ENCODE measurements around the gene CDH23.

Gene CDH23

DNA sequence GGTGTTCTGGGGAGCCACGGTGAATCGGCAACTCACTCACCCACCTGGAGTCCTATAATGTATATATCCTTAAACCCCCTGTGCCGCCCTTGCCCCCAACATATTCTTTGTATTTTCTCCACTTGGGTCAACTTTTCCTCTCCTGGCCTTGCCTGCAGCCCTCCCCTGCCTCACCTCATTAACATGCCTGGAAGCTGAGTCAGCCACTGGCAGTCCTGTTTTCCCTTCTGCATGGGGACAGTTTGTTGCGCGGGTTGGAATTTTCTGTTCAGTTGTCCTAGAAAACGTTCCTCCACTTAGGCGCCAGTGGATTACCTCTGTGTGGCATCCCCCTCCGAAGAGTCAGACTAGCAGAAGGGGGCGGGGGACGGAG is 225.4 kb downstream of the CDH23 start:
- peak in 5 of 10 donors; percentile 32 to 76 (median 45) for DNase-seq
- intact Hi-C loops (cut with DNase I): no loop called here

DNA sequence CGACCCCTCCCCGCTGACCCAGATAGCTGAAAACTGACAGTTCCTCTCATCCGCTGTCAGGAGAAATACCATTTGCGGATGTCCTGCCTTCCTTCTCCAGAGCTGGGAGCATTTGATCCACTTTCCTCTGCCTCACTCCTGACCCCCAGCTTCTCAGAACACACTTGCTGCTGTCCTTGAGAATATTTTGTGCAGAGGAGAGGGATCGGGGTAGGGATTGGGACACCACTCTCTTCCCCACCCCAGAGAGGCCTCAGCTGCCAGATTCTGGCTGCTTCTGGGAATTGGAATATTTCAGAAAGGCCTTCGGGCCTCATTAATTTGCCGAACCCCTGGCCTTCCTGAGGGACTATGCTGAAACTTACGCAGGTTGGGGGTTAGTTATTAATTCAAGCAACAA is 225.9 kb downstream of the CDH23 start:
- intact Hi-C loops (cut with DNase I): no loop called here
- DNase-seq: no peak

DNA sequence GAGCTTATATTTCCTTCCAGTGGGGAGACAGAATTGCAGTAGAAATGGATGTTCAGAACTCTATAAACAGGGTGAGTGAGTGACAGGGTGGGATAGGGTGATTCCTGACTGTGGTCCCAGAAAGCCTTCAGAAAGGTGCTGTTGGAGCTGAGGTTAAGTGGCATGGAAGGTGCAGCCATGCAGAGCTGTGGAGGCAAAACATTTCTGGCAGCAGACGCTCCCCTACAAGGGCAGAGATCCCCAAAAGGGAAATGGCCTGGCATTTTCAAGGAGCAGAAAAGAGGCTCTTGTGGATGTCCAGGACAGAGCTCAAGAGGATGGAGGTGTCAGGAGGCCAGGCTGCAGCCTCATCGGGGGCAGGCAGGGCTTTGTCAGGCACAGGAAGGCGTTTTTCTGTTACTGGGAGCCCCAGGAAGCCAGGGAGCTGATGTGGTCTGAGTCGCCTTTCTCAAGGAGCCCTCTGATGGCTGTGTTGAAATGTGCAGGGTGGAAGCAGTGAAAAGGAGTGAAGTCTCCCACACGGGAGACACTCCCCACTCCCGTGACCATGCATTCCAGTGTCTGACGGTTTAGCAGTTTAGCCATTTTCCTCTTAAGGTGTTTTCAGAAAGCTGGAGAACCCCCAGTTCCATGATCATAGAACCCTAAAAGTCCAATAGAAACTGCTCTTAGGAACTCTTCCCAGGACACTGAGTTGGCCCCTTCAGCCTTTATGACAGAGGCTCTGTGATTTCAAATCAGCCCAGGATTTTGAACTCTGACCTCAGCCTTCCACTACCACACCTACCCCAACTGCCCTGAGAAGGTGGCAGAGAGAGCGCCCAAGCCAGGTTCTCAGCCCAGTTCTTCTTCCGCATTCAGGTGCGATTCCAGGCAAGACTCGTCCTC is 226.6 kb downstream of the CDH23 start:
- peak in 6 of 10 donors; percentile 27 to 90 (median 53) for DNase-seq
- intact Hi-C loops (cut with DNase I): no loop called here

DNA sequence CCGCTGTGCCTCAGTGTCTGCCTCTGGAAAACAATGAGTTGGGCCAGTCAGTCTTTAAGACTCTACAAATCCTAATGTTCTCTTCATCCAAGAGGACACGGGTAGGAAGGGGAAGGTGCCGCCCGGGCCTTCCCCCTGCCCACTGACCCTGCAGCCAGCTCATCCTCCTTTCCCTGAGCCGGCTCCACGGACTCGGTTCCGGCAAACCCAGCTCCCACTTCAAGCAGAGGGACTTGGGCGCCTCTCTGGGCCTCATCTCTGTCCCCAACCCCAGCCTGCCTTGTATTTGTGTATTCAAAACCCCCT is 227.2 kb downstream of the CDH23 start:
- DNase-seq: no peak
- intact Hi-C loops (cut with DNase I): no loop called here

DNA sequence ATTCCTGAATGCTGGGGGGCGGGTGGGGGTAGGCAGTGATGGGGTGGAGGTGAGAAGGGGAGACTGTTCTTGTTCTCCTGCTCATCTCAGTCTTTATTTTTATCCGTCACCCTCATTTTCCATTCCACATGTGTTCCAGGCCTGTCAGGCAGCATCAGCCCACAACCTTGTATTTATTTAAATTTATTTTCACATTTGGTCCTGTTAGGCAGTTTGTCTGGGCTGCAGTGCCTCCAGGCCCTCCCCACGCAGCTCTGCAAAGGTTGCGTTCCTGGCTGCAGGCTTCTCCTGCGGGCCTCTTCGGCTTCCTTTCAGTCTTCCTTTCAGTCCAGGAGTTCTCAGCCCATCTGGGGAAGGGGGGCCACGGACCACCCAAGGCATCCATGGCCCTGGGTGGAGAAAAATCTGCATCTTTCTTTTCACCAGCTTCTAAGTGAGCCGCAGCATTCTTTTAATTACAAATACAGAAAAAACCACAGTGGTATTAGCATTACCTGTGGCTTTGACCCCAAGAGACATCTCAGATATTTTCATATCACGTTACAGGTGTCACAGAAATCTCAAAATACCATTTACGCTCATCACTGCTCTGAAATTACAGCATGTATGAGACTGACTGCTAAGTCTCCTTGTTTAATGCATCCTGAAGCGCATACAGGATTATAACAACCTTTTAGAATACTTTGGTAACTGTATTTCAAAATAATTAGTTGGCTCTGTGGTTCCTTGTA is 228.9 kb downstream of the CDH23 start:
- no peak for DNase-seq

DNA sequence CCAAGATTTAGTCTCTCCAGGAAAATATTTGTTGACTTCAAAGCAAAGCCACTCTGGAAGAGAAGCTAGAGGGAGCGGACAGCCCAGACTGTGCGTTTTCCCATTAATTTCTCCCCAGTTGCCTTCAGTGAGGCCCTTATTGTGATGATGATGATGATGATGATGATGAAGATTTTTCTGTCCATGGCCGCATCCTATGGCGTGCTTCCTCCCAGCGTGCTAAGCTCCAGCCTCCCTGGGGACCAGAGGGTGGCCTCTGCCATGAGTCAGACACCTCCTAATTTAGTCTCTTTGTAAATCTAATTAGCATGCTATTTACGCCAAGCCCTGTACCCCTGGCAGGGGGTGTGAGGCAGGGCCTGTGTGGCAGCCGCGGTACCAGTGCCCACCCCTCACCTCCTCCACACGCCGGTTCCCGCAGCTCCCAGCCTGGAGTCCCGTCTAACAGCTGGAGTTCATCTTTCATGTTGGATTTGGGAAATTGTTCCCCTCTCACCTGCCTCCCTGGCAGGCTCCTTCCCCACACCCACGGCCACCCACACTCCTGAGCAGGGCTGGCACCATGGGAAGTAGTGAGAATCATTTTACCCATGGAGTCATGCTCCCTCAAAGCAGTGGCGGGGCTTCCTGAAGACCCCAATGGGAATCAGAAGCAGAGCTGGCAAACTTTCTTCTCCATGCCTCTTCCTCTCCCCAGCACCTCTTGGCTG is 230.7 kb downstream of the CDH23 start:
- intact Hi-C loops (cut with DNase I): no loop called here
- no peak for DNase-seq

More for the DNA sequence above, 228.9 kb downstream of the CDH23 start:
- intact Hi-C loops (cut with DNase I): no loop called here

DNA sequence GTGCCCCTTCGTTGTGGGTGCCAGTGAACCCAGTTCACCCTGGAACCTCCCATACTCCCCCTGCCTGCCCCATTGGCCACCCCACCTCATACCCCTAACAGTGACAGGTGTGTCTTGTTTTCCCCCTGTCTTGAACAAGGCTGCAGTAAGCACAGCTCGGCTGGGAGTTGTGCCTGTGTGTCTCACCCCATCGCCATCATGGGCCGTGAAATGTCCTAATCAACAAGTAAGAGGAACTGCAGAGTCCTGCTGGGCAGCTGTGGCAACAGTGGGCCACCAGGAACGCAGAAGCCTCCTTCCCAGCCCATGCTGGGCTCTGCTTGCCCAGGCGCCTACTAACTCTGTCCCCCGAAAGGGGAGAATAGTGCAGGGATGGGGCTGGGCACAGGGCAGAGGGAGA is 231.2 kb downstream of the CDH23 start:
- DNase-seq: no peak
- intact Hi-C loops (cut with DNase I): no loop called here

DNA sequence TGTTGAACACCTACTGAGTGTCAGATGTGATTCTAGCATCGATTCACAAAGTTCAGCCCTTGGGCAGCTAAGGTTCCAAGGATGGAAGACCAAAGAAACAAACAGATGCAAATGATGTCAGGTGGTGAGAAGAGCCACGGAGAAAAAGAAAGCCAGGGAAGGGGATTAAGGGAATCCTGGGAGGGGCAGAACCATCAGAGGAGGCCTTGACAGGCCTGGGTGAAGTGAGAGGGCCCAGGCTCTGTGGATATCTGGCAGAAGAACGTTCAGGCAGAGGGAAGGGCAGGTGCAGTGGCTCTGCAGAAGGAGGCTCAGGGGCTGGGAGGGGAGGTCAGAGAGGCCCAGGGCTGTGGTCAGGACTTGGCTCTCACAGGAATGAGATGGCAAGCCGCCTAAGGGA is 232.4 kb downstream of the CDH23 start:
- intact Hi-C loops (cut with DNase I): no loop called here
- no peak for DNase-seq

DNA sequence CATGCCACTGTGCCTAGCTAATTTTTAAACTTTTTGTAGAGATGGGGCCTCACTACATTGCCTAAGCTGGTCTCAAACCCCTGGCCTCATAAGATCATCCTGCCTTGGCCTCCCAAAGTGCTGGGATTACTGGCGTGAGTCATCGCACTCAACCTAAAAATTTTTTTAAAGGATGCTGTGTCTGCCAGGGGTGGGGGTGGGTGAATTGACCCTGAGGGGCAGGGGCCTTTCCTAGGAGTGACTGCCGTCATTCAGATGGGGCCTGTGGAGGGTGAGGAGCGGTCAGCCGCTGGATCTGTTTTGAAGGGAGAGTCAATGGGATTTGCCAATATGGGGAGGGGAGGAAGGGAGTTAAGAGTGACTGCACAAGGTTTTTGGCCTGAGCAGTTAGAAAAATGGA is 233.4 kb downstream of the CDH23 start:
- DNase-seq: no peak
- intact Hi-C loops (cut with DNase I): no loop called here

DNA sequence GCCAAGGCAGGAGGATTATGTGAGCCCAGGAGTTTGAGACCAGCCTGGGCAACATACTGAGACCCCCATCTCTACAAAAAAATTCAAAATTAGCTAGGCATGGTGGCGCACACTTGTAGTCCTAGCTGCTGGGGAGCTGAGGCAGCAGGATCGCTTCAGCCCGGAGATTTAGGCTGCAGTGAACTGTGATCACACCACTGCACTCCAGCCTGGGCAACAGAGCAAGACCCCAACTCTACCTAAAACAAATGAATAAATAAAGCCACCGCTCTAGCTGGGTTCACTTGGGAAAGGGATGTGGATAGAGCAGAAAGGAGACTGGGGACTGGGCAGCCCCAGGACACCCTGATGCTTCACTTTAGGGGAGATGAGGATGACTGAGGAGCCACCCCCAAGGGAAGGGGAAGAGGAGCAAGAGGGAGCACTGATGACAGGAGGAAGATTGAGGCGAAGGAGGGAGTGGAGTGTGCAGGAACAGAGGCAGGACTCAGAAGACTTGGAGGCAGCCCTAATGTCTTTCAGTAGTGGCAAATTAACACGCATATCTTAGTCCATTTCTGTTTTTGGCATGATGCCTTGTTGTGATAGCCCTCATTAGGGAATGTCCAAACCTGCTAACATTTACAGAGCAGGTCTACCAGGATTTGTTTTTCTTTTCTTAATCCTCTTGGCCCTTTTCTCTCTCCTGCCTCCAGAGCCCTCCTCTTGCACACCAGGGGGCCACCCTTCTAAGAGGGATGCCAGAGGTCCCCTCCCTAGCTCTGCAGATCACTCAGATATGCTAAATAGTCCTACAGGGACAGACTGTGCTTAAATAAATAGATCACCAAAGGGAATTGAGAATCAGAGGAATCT is 234.5 kb downstream of the CDH23 start:
- intact Hi-C loops (cut with DNase I): no loop called here
- DNase-seq: no peak

DNA sequence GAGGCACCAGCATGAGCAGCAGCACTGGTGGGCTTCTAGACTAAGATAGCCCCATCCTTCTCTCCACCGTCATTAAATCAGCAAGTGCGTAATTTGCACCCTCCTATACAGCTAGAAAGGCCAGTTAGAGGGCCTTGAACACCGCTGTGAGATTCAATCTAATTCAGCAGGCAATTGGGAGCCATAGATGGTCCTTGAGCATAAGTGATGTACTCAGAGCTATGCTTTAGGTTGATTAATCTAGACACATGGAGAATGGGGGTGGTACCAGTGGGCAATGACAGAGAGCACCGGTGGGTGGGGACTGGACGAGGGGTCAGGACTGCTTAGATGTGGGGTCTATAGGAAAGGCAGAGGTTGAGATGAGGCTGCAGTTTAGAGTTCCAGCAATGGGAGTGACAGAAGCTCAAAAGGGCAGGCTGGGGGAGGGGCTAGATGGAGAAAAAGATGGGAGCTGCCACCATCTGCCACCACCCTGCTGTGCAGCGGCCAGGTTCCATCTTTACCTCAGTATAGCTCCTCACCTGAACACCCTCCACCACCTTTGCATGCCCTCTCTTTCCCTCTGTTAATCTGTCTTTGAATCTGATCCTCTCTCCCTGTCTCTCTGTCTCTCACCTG is 235.6 kb downstream of the CDH23 start:
- intact Hi-C loops (cut with DNase I): no loop called here
- no peak for DNase-seq

DNA sequence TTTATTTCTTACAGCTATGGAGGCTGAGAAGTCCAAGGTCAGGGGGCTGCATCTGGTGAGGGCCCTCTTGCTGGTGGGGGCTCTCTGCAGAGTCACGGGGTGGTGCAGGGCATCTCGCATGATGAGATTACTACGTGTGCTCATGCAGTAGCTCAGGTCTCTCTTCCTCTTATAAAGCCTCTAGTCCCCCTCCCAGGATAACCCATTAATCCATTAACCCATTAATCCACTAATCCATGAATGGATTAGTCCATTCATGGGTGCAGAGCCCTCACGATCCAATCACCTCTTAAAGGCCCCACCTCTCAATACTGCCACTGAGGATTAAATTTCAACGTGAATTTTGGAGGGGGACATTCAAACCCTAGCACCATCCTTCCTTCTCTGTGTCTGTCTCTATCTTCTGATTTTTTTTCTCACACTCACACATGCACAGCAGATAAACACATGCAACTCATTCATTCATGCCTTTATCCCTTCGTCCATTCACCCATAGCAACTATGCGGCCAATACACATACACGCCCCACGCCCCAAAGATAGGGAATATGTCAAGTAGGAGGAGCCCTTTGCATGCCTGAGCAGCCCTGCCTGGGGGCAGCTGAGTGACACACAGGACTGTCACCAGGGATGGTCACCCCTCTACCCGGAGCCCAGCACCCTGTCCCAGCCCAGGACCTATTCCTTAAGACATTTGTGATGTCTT is 236.3 kb downstream of the CDH23 start:
- intact Hi-C loops (cut with DNase I): no loop called here
- DNase-seq: no peak

DNA sequence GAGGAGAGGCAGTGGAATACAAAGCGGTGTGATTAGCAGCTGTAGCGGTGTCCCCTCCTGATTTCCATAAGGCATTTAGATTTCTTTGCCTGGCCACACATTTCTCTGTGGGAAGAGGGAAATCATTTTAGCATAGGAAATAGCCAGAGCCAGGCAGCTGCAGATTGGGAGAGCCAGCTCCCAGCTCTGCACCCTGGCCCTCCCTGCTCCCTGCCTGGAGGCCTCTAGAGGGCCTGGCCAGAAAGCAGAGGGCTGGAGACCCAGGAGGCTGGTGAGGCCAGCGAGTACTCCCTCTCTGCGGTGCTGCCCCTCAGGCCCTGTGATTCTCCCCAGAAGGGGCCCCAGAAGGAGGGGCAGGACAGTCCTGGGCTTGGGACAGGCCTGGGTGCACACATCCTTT is 237.2 kb downstream of the CDH23 start:
- intact Hi-C loops (cut with DNase I): no loop called here
- no peak for DNase-seq

DNA sequence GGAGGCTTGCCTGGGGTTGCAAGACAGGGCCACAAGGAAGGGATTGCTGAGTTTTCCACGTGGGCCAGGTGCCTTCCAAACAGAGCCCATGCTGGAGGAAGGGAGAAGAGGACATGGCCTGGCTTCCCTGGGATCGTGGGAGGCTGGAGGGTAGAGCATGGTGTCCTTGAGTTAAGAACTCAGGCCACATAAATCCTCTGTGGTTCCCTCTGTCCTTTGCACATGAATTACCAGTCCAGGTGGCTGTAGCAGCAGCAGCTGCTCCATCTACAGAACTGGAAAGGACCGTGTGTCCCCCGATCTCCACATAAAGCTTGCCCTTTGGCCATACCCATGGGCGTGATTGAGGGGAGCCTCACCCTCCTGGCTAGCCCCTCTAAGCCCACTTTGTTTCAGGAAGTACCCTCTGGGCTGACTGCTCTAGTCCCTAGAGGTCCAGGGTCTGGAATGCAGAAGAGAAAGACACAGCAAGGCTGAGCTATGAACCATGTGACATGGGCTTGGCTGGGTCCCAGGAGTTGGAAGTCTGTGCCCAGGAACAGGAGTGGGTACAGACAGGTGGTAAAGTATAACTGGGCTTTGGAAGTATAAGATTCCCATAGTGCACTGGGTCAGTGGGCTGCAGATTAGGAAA is 237.9 kb downstream of the CDH23 start:
- DNase-seq: peak in 2 of 10 donors; percentile 33 to 44

DNA sequence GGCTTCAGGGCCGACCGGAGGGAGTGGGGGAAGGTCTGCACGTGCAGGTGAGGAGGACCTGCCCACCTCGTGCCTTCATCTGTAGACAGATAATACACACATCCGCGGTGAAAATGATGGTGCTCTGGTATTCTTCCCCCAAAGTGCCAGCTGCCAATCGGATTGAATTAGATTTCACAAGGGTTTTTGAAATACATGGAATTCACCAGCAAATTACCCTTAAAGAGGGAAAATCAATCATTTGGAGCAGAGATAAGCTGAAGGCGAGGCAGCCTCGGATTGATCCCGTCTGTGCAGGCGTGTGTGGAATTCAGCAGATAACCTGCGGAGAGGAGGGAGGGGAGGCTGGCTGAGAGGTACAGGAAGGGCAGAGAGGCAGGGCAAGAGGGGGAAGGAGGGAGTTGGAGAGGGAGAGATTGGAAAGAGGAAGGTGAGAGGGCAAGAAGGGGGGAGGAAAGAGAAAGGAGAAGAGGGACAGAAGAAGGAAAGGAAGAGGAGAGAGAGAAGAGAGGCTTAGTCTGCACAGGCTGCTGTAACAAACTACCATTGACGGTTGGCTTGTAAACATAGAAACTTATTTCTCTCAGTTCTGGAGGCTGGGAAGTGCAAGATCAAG is 238.6 kb downstream of the CDH23 start:
- no peak for DNase-seq
- intact Hi-C loops (cut with DNase I): no loop called here

More for the DNA sequence above, 237.9 kb downstream of the CDH23 start:
- intact Hi-C loops (cut with DNase I): no loop called here

DNA sequence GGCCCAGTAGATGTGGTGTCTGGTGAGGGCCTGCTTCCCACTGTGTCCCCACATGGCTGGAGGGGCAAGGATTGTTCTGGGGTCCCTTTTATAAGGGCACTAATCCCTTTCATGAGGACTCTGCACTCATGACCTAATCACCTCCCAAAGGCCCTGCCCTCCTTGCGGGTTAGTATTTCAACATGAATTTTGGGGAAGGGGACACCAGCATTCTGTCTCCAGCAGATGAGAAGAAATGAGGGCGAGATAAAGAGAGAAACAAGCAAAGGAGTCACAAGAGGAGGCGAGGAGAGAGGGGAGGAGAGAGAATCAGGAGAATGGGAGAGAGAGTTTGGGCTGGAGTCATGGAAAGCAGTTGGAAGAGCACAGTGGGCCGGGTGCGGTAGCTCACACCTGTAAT is 239.1 kb downstream of the CDH23 start:
- intact Hi-C loops (cut with DNase I): no loop called here

DNA sequence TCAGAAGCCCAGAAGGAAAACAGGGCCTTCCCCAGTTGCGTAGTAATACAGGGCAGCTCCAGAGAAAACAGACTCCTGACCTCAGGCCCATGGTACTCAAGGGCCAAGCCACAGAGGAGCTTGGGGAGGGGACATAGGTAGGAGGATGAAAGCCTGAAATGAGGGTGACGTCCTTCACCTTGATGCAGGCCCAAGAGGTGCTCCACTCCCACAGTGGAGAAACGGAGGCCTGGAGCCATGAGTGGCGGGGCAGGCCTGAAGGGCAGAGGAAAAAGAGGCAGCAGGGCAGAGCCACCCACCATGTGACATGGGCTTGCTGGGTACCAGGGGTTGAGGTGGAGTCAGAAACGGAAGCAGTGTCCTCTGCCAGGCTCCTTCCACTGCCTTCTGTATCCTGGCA is 239.9 kb downstream of the CDH23 start:
- DNase-seq: no peak
- intact Hi-C loops (cut with DNase I): no loop called here

More for the DNA sequence above, 239.1 kb downstream of the CDH23 start:
- DNase-seq: no peak

DNA sequence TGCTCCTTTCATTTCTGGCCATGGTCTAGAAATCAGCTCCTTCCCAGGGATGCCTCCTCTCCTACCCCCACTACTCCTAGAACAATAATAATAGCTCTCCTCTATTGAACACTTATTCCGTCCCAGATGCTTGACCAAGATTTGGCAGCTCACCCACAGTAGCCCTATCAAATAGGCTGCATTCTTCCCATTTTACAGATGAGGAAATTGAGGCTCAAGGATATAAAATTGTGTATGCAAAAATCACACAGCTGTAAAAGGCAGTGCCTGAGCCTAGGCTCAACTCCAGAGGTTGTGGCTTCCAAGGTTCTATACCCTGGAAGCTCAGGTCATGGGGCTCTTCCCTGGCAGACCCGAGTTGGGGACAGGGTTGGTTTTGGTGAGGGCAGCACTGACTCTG is 240.6 kb downstream of the CDH23 start:
- DNase-seq: no peak
- intact Hi-C loops (cut with DNase I): no loop called here
